Measurements from ENCODE around the gene KRTAP10-11.

- TF ChIP-seq, protein P1, sequence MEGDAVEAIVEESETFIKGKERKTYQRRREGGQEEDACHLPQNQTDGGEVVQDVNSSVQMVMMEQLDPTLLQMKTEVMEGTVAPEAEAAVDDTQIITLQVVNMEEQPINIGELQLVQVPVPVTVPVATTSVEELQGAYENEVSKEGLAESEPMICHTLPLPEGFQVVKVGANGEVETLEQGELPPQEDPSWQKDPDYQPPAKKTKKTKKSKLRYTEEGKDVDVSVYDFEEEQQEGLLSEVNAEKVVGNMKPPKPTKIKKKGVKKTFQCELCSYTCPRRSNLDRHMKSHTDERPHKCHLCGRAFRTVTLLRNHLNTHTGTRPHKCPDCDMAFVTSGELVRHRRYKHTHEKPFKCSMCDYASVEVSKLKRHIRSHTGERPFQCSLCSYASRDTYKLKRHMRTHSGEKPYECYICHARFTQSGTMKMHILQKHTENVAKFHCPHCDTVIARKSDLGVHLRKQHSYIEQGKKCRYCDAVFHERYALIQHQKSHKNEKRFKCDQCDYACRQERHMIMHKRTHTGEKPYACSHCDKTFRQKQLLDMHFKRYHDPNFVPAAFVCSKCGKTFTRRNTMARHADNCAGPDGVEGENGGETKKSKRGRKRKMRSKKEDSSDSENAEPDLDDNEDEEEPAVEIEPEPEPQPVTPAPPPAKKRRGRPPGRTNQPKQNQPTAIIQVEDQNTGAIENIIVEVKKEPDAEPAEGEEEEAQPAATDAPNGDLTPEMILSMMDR (IDR thresholded peaks at IDR 0.05; ENCODE audit: low read depth, low read length, poor library complexity, severe bottlenecking) = no peak
- TF ChIP-seq EZH2phosphoT487 (IDR thresholded peaks at IDR 0.05; ENCODE audit: borderline replicate concordance, low read length) = no peak
Measured at GRCh38 chr21:44602463-44602850, 43.8 kb upstream of the KRTAP10-11 start.
